Right renal pelvis (tissue), 4 donors: Measurements from ENCODE around the gene HUS1B. TPM values are rescaled to one million over a fixed set of nuclear protein-coding genes. Genes with fewer than 3 reads are reported as not detected.
"Not testable (repeated sequence)": the region's sequence is repeated elsewhere in the genome, so short reads cannot be mapped to it uniquely, and the experiment has no call there.

Source experiments
- DNase-seq, 4 donors: peaks; one replicate each; pipeline ENCODE4 v3.0.0-alpha.2; 2013; ENCODE audit warnings: low read depth in 4 of 4, low spot score in 3 of 4, missing footprints in 1 of 4
- polyA plus RNA-seq, 4 donors: library from polyadenylated mRNA; unstranded; fragments of 120-200 nt; gene quantifications; one replicate each; pipeline ENCODE4 v1.2.1, GENCODE V29; 2013; ENCODE audit not compliant: insufficient read length in 4 of 4

The HUS1B gene
- polyA plus RNA-seq, 4 donors: 0.22 TPM; not detected in 3

GRCh38 chr6:680251-680650, 23.4 kb upstream of the HUS1B start:
- no peak for DNase-seq

- DNase-seq: no peak
Observed at GRCh38 chr6:679282-679681, 22.4 kb upstream of the HUS1B start.

DNA sequence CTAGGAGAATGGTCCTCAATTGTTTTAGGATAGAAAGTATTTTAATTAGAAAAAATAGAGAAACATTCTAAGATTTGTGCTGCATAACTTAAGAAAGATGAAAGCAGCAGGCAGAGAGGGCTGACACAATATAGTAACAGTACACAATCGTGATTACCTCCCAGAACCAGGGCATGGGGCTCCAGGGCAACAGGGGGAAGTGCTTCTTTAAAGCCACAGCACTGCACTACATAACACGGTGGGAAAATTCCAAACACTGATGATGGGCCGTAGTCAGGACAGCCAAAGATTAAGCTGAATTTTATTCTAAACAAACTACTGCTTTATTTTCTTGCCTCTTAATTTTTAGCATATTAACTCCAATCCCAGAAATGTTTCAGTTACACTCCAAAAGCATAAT, 21.6 kb upstream of the HUS1B start:
- DNase-seq: no peak

- DNase-seq: no peak
Observed at GRCh38 chr6:677919-678318, 21.0 kb upstream of the HUS1B start.

DNA sequence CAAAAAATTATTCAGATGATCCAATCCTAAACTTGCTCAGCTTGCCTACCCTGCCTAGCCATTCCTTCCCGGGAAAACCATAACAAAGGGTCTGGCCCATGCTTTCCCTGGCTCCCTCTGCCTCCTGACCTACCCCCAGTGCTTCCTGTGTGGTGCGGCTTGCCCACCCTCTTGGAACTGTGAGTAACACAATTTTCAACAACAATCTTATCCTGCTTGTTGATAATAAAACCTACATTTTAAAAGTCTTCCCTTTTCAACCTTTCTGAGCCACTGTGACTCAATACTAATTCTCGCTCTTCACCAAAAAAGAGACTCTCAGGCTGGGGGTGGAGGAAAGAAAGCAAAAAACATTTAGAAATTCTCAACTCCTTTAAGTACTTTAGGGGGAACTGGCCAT, 18.1 kb upstream of the HUS1B start:
- no peak for DNase-seq

DNA sequence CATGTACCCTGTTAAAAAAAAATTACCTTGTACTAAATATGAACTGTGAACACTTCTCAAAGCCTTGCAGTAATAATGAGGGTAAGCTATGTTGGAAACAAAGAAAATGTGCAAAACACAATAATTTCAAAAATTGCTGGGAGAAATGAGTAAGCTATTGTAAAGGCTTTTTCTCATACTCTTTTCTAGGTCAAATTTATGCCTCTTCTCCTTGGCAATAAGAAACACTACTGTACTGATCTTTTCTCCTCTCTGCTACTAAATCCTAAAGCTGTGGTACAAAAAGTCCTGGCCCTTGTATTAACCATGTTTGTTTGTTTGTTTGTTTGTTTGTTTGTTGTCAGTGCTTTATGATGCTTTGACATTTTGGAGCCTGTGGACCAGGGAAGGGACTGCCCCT, 17.5 kb upstream of the HUS1B start:
- DNase-seq: no peak

- no peak for DNase-seq
Observed at GRCh38 chr6:667253-667927, 10.5 kb upstream of the HUS1B start.

- no peak for DNase-seq
Observed at GRCh38 chr6:665403-666267, 8.7 kb upstream of the HUS1B start.

DNA sequence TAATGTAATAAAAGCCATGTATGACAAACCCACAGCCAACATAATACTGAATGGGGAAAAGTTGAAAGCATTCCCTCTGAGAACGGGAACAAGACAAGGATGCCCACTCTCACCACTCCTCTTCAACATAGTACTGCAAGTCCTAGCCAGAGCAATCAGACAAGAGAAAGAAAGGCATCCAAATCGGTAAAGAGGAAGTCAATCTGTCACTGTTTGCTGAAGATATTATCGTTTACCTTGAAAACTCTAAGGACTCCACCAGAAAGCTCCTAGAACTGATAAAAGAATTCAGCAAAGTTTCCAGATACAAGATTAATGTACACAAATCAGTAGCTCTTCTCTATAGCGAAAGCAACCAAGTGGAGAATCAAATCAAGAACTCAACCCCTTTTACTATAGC, 6.9 kb upstream of the HUS1B start:
- not testable (repeated sequence) for DNase-seq

- DNase-seq: no peak
Observed at GRCh38 chr6:659716-660581, 3.0 kb upstream of the HUS1B start.

DNA sequence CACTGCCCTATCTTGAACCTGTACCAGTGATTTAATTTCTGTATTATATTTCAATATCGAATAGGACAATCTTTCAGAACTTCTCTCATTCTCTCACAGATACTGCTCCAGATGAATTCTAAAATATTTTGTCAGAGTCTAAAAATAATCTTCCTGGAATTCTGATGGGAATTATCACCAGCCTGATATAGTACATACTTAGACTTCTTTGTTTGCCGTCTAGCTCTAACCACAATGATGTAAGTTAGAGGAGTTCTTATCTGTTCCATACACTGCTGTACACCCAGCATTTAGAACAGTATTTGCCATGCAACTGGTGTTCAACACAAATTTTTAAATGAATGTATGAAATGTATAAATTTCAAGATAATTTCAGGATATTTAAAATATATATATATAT, 1.3 kb upstream of the HUS1B start:
- no peak for DNase-seq

GRCh38 chr6:657743-658142, 843 bp upstream of the HUS1B start:
- no peak for DNase-seq

- no peak for DNase-seq
Observed at GRCh38 chr6:654136-654535, 2.8 kb downstream of the HUS1B start.

DNA sequence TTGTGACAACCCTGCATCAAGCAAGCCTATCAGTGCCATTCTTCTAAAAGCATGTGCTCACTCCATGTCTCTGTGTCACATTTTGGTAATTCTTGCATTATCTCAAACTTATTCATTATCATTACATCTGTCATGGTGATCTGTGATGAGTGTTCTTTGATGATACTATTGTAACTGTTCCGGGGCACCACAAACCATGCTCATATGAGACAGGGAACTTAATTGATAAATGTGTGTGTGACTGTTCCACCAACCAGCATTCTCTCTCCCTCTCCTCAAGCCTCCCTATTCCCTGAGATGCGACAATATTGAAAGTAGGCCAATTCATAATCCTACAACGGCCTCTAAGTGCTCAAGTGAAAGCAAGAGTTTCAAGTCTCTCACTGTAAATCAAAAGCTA, 4.0 kb downstream of the HUS1B start:
- DNase-seq: no peak

- DNase-seq: no peak
Observed at GRCh38 chr6:650098-650497, 6.8 kb downstream of the HUS1B start.

- no peak for DNase-seq
Observed at GRCh38 chr6:642805-643204, 14.1 kb downstream of the HUS1B start.

DNA sequence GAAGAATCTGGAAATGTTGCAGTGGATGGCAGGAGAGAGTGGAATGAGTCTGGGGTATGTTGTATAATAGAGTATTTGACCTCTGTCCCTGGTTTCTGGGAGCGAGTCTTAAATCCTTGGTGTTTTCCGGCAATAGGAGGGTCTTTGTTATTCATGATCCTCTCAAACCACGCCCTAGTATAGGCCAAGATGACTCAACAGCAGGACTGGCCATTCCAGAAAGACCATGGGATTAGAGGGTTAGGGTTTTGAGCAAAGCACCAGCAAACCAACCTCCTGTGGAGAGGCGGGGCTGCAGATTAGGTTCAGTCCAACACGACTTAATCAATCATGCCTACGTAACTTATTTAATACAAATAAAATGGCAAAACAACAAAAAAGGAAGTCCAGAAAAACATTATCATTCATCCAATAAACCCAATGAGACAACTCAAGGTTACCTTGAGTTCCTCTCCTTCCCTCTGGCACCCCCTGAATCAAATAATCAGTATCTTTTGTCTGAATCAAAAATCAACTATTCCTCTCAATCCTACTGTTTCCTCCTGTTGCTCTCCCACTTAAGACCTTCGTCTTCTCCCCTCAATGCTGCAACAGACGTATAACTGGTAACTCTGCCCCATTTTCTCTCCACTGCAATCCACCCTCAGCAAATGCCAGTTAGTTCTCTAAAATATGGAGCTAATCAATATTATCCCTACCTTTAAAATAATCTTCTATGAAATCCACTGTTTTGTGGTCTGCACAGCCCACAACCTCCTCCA, 15.5 kb downstream of the HUS1B start:
- no peak for DNase-seq

GRCh38 chr6:636488-636887, 20.4 kb downstream of the HUS1B start:
- no peak for DNase-seq

GRCh38 chr6:635233-635632, 21.7 kb downstream of the HUS1B start:
- no peak for DNase-seq

DNA sequence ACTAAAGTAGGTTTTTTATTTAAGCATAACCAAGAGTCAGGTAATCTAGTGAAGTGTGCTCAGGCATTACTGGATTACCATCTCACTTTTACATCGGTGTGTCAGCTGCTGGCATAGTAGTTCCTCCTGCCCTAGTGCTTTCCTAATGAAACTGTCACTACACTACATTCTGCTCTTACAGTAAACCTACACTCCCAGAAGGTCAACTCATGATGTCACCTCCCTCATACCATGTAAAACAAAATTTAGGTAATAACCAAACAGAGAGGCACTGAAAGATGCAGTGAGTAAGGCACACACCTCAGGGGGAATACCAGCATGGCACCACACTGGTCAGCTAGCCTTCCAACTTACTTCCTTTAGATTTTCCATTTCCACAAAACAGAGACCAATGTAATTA, 23.3 kb downstream of the HUS1B start:
- no peak for DNase-seq

DNA sequence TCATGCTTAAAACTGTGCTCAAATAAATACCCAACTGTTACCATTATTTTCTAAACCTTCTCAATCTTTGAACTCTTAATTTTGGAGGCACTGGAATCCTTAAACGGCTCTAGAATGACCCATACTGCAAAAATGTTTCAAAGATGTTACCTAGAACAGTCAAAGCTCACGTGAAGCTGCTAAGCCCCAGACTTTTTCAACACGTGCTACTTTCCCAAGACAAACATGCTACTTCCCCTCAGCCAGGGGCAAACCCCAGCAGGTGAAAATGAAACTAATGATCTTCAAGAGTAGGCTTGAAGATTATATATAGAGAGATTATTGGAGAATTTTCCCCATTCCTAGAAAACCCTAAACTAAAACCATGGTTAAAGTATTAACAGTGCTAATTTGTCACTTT, 28.1 kb downstream of the HUS1B start:
- no peak for DNase-seq
